K562 (cell line): Measurements from ENCODE around the gene SMCO1. TPM values are rescaled to one million over a fixed set of nuclear protein-coding genes. Genes with fewer than 3 reads are reported as not detected.

Experiments
- BHLHE40 ChIP-seq: IDR thresholded peaks from 2 replicates; pipeline ENCODE4 v1.6.1; 2011; ENCODE audit warnings: low read length, improper control_type of control experiment
- C11orf30 ChIP-seq: fragments of 450-650 bp; IDR thresholded peaks from 2 replicates; pipeline ENCODE4 v1.6.1; 2016; ENCODE audit warnings: low read depth, mild to moderate bottlenecking
- CREM ChIP-seq: IDR thresholded peaks from 2 replicates; pipeline ENCODE4 v1.6.1; 2014; ENCODE audit warnings: antibody characterized with exemption, low read depth
- DPF2 ChIP-seq: fragments of 450-650 bp; IDR thresholded peaks from 2 replicates; pipeline ENCODE4 v1.6.1; 2016
- EHMT2 ChIP-seq: fragments of 450-650 bp; IDR thresholded peaks from 2 replicates; pipeline ENCODE4 v1.6.1; 2018; ENCODE audit warnings: antibody characterized with exemption
- EP400 ChIP-seq: fragments of 450-650 bp; IDR thresholded peaks from 2 replicates; pipeline ENCODE4 v1.6.1; 2017; ENCODE audit warnings: antibody characterized with exemption, mild to moderate bottlenecking, moderate library complexity
- HMBOX1 ChIP-seq: sonication (generic); IDR thresholded peaks from 2 replicates; pipeline ENCODE4 v1.6.1; 2016
- ILK ChIP-seq: fragments of 450-650 bp; IDR thresholded peaks from 2 replicates; pipeline ENCODE4 v1.6.1; 2016; ENCODE audit warnings: missing genetic modification characterization, low read depth, mild to moderate bottlenecking, missing compliant biosample characterization, moderate library complexity, borderline replicate concordance
- KDM1A ChIP-seq, 2 experiments: fragments of 450-650 bp; IDR thresholded peaks; 2 replicates each; pipeline ENCODE4 v1.6.1; 2016; ENCODE audit warnings: mild to moderate bottlenecking in 2 of 2
- KHSRP ChIP-seq: fragments of 450-650 bp; IDR thresholded peaks from 2 replicates; pipeline ENCODE4 v1.6.1; 2017
- NCOA2 ChIP-seq, 2 experiments: fragments of 450-650 bp; IDR thresholded peaks; 2 replicates each; pipeline ENCODE4 v1.6.1; 2018; ENCODE audit warnings: mild to moderate bottlenecking in 2 of 2, moderate library complexity in 1 of 2; ENCODE audit not compliant: partially characterized antibody in 2 of 2
- NFE2 ChIP-seq: IDR thresholded peaks from 2 replicates; pipeline ENCODE4 v1.6.1; 2014; ENCODE audit warnings: antibody characterized with exemption, low read depth
- NFIC ChIP-seq: fragments of 450-650 bp; IDR thresholded peaks from 2 replicates; pipeline ENCODE4 v1.6.1; 2017; ENCODE audit warnings: mild to moderate bottlenecking, inconsistent platforms
- RREB1 ChIP-seq: fragments of 250-450 bp; sonication (Bioruptor Pico); IDR thresholded peaks from 2 replicates; pipeline ENCODE4 v1.4.0; 2020
- SMARCA4 ChIP-seq: fragments of 450-650 bp; IDR thresholded peaks from 2 replicates; pipeline ENCODE4 v1.6.1; 2016
- SMARCE1 ChIP-seq: fragments of 450-650 bp; IDR thresholded peaks from 2 replicates; pipeline ENCODE4 v1.7.1; 2016; ENCODE audit warnings: mild to moderate bottlenecking
- SNAPC5 ChIP-seq: fragments of 250-450 bp; sonication (Bioruptor Pico); IDR thresholded peaks from 2 replicates; pipeline ENCODE4 v1.8.0; 2021; ENCODE audit warnings: moderate library complexity, mild to moderate bottlenecking, inconsistent platforms
- SOX6 ChIP-seq: fragments of 450-650 bp; IDR thresholded peaks from 2 replicates; pipeline ENCODE4 v1.6.1; 2014; ENCODE audit warnings: mild to moderate bottlenecking
- TAF15 ChIP-seq: fragments of 200-400 bp; formaldehyde crosslinking; IDR thresholded peaks from 2 replicates; pipeline ENCODE4 v1.6.1; 2017; ENCODE audit warnings: mild to moderate bottlenecking, low read depth, low read length, moderate library complexity
- TFAP4 ChIP-seq: sonication (generic); formaldehyde crosslinking; IDR thresholded peaks from 2 replicates; pipeline ENCODE4 v1.8.0; 2022; ENCODE audit warnings: missing genetic modification reagents, mild to moderate bottlenecking, moderate library complexity, borderline replicate concordance
- THRAP3 ChIP-seq: fragments of 450-650 bp; IDR thresholded peaks from 2 replicates; pipeline ENCODE4 v1.6.1; 2016; ENCODE audit warnings: mild to moderate bottlenecking, inconsistent platforms, borderline replicate concordance
- ZBTB12 ChIP-seq: fragments of 250-450 bp; sonication (Bioruptor Pico); IDR thresholded peaks from 2 replicates; pipeline ENCODE4 v1.4.0; 2020
- ZKSCAN8 ChIP-seq: fragments of 200-800 bp; sonication (Bioruptor generic); IDR thresholded peaks from 2 replicates; pipeline ENCODE4 v1.6.1; 2016; ENCODE audit warnings: missing genetic modification characterization, missing compliant biosample characterization
- polyA plus RNA-seq, 8 experiments: library from polyadenylated mRNA; depleted of rRNA in 4 of 8; stranded (reverse) in 5 of 8; unstranded in 3 of 8; fragments of >200 nt; fragmentation: Nextera tagmentation in 2 of 8; fragmentation: Illumina TruSeq in 1 of 8; extraction: Ambion mirVana in 2 of 8; extraction: Trizol in 1 of 8; gene quantifications; 2 replicates each; pipeline versions ENCODE4 v1.2.1 to v1.2.3, GENCODE V29; 2011 to 2014; ENCODE audit warnings: inconsistent platforms in 1 of 8, missing spikeins in 1 of 8
- total RNA-seq, 7 experiments: library from RNA; depleted of rRNA in 6 of 7; stranded (reverse); fragments of >200 nt in 6 of 7; fragmentation: Illumina TruSeq in 2 of 7; extraction: Trizol in 2 of 7; gene quantifications; 2 replicates each; pipeline versions ENCODE4 v1.2.1 to v1.2.3, GENCODE V29; 2011 to 2021; ENCODE audit warnings: low replicate concordance in 1 of 7

The SMCO1 gene
- total and polyA plus RNA-seq, 9 of the 15 experiments (the other 6 are each of a cell fraction or from before 2014, with no cell fraction given): 0.05 to 0.35 (median 0.12) TPM; not detected in 5

- 0 out of 2 replicates have a peak, but pooled peaks have one; percentile 5 for TF ChIP-seq NFIC
- peak; percentile 77 to 86 for TF ChIP-seq KDM1A (IDR thresholded peaks at IDR 0.05)
- TF ChIP-seq NCOA2 (IDR thresholded peaks at IDR 0.05; ENCODE audit: partially characterized antibody in 2 of 2): peak in 1 of 2 experiments; percentile 23
- no peak for TF ChIP-seq KHSRP
- TF ChIP-seq DPF2: peak; percentile 79
- peak; percentile 24; the same call in 1 of the 2 replicates for TF ChIP-seq SOX6
- TF ChIP-seq SMARCE1: peak; percentile 78
- peak; percentile 78 for TF ChIP-seq CREM
- TF ChIP-seq SNAPC5 (CRISPR knock-in tag): no peak
- no peak for TF ChIP-seq TAF15
- TF ChIP-seq SMARCA4: peak; percentile 74
- TF ChIP-seq BHLHE40: 0 out of 2 replicates have a peak, but pooled peaks have one; percentile 5
- no peak for TF ChIP-seq ZKSCAN8
- TF ChIP-seq THRAP3: peak; percentile 24; the same call in 1 of the 2 replicates
- TF ChIP-seq ILK: no peak
- TF ChIP-seq NFE2: peak; percentile 56; the same call in 1 of the 2 replicates
- peak; percentile 61 for TF ChIP-seq HMBOX1
- no peak for TF ChIP-seq TFAP4 (CRISPR knock-in tag)
- peak; percentile 96 for TF ChIP-seq C11orf30
- 0 out of 2 replicates have a peak, but pooled peaks have one; percentile 9 for TF ChIP-seq ZBTB12
- TF ChIP-seq RREB1: no peak
- 0 out of 2 replicates have a peak, but pooled peaks have one; percentile 28 for TF ChIP-seq EP400
- TF ChIP-seq EHMT2: peak; percentile 12; the same call in 1 of the 2 replicates
Measured at GRCh38 chr3:196563721-196564225, 48.6 kb upstream of the SMCO1 start (continued).
